GM12873 (cell line): Measurements from ENCODE around the gene RFLNA.

ENCODE experiments used
- TF ChIP-seq, protein P1 (sequence below): IDR thresholded peaks from 2 replicates; pipeline ENCODE4 v1.5.1; 2012; ENCODE audit warnings: low read depth, mild to moderate bottlenecking, moderate library complexity, low read length, control low read depth; ENCODE audit not compliant: insufficient read depth; ENCODE audit errors: missing control alignments

RFLNA gene

DNA sequence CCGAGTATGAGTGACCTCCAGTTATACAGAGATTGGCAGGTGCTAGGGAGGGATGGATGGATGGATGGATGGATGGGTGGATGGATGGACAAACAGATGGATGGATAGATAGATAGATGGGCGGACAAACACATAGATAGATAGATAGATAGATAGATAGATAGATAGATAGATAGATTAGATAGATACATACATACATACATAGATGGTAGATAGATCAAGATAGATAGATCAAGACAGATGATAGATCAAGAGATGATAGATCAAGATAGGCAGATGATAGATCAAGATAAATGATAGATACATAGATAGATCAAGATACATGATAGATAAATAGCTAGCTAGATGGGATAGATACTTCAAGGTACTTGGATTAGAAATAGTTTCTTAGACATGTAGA, 18.6 kb upstream of the RFLNA start:
- TF ChIP-seq, protein P1, sequence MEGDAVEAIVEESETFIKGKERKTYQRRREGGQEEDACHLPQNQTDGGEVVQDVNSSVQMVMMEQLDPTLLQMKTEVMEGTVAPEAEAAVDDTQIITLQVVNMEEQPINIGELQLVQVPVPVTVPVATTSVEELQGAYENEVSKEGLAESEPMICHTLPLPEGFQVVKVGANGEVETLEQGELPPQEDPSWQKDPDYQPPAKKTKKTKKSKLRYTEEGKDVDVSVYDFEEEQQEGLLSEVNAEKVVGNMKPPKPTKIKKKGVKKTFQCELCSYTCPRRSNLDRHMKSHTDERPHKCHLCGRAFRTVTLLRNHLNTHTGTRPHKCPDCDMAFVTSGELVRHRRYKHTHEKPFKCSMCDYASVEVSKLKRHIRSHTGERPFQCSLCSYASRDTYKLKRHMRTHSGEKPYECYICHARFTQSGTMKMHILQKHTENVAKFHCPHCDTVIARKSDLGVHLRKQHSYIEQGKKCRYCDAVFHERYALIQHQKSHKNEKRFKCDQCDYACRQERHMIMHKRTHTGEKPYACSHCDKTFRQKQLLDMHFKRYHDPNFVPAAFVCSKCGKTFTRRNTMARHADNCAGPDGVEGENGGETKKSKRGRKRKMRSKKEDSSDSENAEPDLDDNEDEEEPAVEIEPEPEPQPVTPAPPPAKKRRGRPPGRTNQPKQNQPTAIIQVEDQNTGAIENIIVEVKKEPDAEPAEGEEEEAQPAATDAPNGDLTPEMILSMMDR, result no peak

DNA sequence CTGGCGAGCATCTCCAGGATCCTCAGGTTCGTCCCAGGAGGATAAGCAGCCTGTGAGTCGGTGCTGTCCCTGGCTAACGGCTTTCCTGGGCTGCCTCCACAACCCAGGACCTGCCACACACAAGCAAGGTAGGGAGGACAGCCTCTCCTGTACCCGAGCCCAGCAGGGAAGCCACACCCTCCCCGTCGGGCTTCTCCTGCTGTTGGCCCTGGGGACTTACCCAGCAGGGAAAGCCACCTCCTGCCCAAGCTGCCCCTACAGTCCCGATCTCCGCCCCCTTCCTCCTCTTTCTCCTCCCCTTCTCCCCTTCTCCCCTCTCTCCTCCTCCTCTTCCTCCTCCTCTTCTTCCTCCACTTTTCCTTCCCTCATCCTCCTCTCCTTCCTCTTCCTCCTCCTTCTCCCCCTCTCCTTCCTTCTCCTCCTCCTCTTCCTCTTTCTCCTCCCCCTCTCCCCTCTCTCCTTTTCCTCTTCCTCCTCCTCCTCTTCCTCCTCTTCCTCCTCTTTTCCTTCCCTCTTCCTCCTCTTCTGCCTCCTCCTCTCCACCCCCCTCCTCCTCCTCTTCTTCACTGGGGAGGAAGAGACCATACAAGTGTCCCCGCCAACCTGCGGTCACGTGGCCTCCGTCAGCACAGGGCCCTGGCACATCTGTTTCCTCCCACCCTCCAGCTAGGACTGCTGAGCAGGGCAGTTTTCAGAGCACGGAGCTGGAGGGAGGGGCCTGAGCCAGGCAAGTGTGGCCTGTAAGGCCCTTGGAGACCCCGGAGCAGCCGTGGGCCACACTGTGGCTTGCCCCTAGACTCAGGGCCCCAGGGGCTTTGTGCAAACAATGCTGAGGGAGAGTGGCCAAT, 17.3 kb upstream of the RFLNA start:
- TF ChIP-seq, protein P1, result no peak

DNA sequence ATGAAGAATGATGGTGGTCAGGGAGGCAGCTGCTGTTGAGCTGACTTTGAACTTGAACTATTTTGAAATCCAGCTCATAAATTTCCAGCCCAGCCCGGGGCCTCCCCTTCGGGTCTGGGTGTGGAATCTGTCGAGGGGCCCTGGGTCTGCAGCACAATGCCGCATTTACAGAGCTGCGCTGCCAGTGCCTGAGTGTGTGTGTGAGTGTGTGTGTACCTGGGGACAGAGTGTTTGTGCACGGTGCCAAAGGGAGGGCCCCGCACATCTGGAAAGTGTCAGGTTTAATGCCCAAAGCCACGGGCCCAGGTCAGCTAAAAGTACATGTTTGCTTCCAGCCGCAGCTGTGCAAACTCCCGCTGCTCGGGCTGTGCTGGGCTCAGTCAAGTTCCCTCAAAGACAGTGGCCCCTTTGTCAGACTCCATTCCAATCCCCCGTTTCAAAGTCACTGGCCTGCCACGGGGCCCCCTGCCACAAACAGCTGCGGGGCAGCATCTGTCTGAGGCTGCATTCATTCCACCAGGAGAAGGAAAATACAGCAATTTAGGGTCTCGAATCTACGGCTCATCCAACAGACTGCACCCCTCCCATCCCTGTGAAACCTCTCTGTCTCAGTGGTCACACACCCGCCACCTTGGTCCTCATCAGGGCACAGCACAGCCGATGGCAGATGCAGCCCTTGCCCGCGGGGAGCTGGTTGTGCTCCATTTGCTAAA, 16.3 kb upstream of the RFLNA start:
- TF ChIP-seq, protein P1, result no peak

DNA sequence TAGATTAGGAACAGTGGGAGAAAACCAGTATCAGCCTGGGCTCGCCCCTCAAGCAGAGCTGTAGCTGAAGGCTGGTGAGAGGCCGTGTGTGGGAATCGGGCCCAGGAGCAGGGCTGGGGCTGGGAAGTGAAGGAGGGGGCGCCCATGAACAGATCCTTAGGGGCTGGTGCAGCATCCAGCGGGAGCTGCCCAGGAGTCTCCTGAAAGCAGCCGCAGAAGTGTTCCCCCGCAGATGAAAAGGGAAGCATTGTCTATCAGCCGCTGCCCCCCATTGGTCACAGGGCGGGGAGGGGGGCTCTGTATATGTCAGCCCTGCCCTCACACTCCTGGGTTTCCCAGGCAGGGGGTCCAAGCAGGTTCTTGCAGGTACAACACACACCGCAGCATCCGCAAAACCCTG, 15.6 kb upstream of the RFLNA start:
- TF ChIP-seq, protein P1, result no peak

DNA sequence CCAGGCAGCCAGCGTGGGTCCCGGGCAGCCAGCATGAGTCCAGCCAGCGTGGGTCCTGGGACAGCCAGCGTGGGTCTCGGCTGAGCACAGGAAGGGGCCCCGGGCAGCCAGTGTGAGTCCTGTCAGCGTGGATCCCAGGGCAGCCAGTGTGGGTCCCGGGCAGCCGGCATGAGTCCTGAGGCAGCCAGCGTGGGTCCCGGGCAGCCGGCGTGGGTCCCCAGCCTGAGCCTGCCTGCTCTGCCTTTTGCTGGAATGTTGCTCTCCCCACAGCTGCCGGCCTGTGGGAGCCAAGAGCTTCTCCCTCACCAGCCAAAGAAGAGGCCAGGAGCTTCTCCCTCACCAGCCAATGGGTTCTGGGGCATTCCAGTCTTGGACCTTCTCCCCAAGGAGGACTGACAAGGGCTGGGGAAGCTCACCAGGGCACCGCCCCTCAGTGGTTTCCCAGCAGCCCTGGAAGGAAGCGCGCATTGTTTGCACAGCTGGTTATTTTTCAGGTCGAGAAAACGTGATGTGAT, 15.0 kb upstream of the RFLNA start:
- TF ChIP-seq, protein P1, result no peak

DNA sequence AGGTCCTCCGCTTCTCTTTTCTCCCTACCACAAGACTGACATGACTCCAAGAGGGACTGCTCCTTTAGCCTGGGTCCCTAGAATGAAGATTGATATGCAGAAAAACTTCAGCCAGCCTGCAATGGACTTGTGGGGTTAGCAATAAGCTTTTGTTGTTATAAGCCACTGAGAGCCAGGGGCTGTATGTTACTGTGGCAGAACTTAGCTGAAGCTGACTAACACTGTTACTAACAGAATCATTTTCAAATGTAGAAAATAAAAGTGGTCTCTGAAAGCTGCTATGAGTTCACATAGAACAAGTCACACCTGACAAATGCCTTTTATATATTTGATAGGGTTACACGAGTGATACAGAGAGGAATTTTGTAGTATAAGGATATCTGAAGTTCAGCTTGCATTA, 13.6 kb upstream of the RFLNA start:
- TF ChIP-seq, protein P1, result no peak

DNA sequence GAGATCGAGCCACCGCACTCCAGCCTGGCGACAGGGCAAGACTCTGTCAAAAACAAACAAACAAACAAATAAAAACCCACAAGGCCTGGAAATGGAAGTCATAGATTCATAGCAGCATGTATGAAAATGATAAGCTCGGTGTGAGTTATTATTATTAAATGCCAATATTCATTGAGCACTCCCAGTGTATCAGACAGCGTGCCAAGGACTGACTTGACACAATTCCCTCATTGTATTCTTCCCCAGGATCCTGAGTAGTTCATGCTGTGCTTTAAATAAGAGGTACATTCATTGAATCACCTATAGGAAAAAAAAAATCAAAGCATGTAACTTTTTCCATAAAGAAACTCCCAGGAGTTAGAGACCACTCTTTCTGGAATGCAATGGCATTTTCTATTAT, 12.6 kb upstream of the RFLNA start:
- TF ChIP-seq, protein P1, result no peak
